Brain pericyte (primary cell): ENCODE data around the gene REXO5.
"Not testable (repeated sequence)": the region's sequence is repeated elsewhere in the genome, so short reads cannot be mapped to it uniquely, and the experiment has no call there.

ENCODE experiments used
- DNase-seq: peaks from one replicate; pipeline ENCODE4 v3.0.0-alpha.2; 2012; ENCODE audit warnings: low read depth, low spot score

REXO5 gene

GRCh38 chr16:20803192-20803560 is 3.2 kb upstream of the REXO5 start:
- DNase-seq = no peak

- no peak for DNase-seq
Measured at GRCh38 chr16:20803561-20804214, 2.6 kb upstream of the REXO5 start.

DNA sequence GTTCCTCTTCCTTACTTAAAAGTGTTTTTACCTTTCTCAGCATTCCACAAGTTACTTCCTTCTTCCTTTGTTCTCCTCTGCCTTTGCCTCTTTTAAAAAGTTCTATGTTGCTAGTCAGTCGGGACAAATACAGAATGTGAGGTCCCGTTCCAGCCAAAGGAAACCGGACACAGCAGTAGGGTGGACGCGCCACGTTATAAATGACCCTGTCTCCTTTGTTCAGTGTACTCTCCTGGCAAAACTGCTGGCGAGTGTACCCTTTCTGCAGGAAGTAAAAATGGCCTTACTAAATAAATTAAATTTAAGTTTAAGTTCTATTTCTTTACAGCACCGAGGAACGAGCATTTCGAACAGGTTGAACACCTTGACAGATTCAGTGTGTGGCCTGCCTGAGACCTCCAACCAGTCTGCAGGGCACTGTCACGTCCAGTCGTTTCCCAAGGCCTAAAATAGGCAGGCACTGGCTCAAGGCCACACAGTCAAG is 601 bp upstream of the REXO5 start:
- DNase-seq = not testable (repeated sequence)

DNA sequence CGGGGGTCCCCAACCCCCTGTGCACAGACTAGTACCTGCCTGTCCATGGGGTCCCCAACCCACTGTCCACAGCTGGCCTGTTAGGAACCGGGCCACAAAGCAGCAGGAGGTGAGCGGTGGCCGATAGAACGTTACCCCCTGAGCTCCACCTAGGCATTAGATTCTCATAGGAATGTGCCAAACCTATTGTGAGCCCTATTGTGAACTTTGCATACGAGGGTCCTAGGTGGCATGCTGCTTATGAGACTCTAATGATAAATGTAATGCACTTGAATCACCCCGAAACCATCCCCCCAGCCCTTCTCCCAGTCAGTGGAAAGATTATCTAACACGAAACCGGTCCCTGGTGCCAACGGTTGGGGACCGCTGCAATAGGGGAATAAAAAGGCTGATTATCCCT is 1.5 kb downstream of the REXO5 start:
- no peak for DNase-seq

DNA sequence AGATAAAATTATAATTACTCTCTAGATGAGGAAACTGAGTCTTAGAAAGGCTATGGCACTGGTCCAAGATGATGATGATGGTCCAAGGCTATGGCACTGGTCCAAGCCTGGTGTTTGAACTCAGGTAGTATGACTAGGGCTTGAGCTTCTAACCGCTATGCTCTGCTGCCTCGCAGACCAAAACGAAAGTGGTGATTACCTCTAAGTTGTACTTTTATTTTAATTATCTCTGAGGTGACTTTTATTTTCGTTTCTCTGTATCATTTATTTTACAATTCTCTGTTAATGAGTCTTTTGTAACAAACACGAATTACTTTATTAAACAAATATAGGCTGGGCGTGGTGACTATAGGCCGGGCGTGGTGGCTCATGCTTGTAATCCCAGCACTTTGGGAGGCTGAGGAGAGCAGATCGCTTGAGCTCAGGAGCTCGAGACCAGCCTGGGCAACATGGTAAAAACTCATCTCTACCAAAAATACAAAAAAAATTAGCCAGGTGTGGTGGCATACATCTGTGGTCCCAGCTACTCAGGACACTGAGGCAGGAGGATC is 5.6 kb downstream of the REXO5 start:
- DNase-seq = no peak

DNA sequence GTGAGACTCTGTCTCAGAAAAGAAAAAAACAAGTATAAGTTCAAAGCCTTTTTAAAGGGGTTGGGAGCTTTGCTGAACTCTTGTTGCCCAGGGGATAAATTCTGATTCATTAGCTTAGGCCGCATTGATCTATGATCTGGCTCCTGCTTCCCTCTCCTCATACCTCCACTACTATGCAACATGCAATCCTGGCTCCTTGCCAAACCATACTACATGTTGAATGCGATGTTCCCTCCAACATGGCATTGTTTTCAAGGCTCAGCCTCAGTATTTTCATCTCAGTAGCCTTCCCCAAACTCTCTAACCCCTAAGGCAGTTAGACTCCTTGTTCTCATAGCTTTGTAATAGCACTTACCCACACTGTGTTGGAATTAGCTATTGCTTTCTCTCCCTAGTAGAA is 6.2 kb downstream of the REXO5 start:
- DNase-seq = no peak

DNA sequence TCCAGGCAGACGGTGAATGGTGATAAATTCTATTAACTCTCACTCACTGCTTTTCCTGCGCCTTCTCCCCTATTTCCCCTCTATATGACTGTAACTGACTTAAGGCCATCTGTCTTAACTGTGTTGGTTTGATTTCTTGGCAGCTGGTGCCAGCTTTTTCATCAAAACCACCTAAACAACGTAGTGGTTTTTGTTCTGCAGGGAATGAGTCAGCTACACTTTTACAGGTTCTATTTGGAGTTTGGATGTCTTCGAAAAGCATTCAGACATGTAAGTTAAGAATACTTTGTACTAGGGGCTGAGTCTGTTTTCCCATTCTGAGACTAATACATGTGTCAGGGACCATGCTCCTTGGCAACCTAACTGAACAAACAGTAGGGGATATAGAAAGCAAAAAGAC is 8.5 kb downstream of the REXO5 start:
- no peak for DNase-seq

DNA sequence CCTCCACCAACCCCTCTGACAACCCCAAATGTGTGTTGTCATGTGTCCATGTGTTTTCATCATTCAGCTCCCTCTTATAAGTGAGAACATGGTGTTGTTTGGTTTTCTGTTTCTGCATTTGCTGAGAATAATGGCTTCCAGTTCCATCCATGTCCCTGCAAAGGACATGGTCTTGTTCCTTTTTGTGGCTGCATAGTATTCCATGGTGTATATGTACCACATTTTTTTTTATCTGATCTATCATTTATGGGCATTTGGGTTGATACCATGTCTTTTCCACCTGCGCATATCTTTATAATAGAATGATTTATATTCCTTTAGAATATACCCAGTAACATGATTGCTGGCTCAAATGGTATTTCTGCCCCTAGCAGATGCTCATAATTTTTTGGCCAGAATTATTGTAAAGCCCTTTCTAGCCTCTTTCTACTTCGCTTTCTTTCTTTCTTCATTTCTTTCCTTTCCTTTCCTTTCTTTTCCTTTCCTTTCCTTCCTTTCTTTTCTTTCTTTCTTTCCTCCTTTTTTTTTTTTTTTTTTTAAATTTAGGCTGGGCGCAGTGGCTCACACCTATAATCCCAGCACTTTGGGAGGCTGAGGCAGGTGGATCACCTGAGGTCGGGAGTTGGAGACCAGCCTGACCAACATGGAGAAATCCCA is 12.7 kb downstream of the REXO5 start:
- DNase-seq = no peak

GRCh38 chr16:20821682-20822081 is 15.4 kb downstream of the REXO5 start:
- no peak for DNase-seq

DNA sequence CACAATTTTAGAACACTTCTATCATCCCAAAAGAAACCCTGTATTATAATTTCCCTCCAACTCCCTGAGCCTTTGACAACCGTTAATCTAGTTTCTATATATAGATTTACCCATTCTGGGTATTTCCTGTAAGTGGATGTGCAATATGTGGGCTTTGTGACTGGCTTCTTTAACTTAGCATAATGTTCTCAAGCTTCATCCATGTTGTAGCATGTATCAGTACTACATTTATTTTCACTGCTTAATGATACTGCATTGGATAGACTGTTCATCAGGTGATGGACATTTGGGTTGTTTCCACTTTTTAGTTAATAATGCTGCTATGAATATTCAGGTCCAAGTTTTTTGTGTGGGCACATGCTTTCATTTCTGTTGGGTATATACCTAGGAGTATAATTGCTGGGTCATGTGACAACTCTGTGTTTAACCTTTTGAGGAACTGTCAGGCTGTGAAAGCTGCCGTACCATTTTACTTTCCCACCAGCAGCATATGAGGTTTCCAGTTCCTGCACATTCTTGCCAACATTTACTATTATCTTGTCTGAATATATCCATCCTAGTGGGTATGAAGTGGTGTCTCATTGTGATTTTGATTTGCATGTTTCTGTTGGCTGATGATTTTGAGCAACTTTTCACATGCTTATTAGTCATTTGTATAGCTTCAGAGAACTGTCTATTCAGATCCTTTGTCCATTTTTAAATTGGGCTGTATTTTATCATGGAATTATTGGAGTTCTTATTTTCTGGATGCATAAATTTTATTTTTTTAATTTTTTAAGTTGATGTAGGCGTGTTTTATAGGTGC is 16.4 kb downstream of the REXO5 start:
- no peak for DNase-seq

DNA sequence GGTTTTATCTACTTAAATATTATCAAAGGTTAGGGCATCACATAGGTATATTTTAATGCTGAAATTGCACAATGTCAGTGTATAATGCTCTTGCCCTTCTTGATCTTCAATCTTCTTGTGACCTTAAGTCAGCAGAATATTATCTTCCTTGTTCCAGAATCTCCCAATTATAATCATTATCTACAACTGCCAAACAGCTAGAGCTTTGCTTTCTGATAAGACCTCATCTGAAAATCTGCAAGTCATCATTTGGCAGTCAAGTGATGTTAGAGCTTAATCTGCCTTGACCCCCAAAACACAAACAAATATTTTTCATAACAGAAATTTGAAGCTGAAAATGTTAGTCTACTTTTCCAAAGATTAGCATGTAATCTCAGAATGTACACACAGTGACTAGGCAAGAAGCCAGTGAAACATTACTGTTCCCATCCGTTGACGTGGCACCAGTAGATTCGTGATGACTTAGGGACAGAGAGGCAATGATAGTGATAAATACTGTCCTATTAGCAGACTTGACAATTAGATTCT is 19.8 kb downstream of the REXO5 start:
- DNase-seq = no peak

DNA sequence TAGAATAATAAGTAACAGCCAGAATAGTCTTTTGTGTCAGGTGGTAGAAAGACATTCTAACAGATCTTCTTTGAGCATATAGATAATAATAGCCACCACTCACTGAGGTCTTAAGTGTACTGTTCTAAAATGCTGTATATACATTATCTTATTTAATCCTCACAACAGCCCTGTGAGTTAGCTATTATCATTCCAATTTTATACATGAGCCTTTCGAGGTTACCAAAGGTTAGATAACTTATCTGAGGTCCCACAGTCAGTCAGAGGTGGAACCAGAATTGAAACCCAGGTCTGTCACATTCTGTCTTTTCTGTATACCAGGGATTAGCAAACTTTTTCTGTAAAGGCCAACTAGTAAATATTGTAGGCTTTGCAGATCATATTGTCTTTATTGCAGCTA is 23.2 kb downstream of the REXO5 start:
- DNase-seq = no peak

GRCh38 chr16:20830372-20830771 is 24.0 kb downstream of the REXO5 start:
- DNase-seq = no peak

DNA sequence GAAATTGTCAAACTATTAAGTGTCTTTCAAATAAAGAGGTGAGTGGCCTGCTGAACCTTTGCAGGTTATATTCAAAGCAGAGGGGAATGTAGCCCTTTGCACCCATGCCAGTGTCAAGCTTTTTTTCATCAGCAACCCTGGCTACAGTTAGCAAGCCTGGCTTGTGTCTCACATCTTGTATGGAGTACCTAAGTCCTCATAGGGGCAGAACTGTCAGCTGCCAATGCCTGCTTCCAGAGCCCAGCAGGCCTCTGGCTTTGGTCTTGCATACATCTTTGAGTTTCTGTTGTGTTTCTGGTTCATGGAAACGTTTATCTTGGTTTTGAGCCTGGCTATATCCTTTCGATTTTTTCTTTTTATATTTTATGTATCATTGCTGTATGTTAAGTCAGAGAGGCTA is 26.8 kb downstream of the REXO5 start:
- DNase-seq = no peak

- DNase-seq = no peak
Measured at GRCh38 chr16:20838240-20838639, 31.9 kb downstream of the REXO5 start.

DNA sequence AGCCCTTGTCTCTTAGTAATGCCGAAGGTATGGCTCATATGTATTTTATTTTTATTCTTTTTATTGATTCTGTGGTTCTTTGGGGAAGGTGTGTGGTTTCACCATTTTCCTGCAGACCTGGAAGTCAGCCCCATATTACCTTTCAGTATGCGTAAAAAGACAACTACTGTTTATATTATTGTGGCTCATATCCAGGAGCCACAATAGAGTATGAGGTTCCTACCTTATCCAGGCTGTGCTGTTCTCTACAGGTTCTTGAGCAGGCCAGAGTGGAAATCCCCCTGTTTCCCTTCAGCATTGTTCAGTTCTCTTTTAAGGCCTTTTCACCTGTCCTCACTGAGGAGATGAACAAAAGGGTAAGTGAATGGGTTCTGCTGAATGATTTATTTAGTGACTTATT is 33.2 kb downstream of the REXO5 start:
- no peak for DNase-seq

GRCh38 chr16:20844054-20844453 is 37.7 kb downstream of the REXO5 start:
- no peak for DNase-seq

DNA sequence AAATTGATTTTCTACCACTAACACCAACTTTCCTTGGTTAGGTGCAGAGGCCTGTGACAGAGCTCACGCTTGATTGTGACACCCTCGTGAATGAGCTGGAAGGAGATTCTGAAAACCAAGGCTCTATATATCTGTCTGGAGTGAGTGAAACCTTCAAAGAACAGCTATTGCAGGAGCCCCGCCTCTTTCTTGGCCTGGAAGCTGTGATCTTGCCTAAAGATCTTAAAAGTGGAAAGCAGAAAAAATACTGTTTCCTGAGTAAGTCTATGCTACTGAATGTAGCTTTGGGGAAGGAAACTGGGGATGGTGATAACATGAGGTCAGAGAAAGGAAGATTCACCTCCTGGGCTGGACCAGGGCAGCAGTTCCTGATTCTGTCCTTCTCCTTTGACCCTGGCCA is 38.3 kb downstream of the REXO5 start:
- DNase-seq = no peak

DNA sequence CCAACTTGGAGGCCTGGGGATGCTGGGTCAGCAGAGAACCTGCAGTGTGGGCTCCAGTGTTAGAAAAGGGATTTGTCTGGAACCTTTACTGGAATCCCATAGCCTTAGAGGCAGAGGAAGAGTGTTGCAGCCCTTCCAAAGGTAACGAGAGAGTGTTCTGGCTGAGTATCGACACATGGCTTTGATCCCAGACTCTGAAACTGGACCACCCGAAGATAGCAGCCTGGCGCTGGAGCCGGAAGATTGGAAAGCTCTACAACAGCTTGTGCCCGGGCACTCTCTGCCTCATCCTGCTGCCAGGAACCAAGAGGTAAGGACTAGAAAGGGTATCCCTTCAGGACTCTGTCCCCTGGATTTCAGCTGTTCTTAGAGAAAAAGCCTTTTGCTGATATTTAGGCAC is 39.7 kb downstream of the REXO5 start:
- no peak for DNase-seq

DNA sequence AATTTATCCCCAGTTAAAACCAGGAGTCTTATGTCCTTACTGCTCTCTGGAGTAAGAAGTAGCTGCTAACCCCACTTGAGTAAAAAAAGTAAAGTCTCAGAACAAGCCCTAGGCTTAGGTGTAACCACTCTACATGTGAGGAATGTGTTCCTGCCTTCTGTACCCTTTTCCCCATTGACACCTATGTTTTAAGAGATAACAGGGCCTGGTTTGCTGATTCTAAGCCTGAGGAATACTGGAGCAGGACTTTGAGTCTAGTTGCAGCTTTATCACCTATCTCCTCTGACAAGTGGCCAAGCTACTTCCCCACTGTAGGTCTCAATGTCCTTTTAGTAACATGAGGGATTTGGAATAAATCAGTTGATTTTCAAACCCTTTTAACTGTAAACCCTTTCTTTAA is 40.2 kb downstream of the REXO5 start:
- no peak for DNase-seq

DNA sequence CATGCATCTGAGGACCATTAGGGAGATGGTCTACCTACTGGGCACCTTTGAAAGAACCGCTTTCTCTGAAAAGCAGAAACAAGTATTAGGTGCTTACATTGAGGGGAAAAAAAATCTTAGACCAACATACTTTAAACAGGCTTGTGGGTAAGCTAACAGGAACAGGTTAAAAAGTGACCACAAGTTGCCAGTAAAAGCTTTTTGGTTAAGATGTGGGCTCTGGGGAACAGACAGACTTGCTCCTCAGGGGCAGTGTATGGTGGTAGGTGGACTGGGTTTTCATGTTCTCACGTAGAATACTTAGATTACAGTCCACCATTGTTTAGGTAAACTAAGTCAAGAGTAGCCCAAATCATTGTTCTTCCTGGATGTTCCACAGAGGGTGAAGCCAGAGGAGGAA is 41.2 kb downstream of the REXO5 start:
- no peak for DNase-seq
